ENCODE data around the gene ZBTB12.
A peak's percentile ranks its signal among the peaks of the same experiment; 100 is the strongest.
"Not testable (repeated sequence)": the region's sequence is repeated elsewhere in the genome, so short reads cannot be mapped to it uniquely, and the experiment has no call there.

ZBTB12 gene, protein sequence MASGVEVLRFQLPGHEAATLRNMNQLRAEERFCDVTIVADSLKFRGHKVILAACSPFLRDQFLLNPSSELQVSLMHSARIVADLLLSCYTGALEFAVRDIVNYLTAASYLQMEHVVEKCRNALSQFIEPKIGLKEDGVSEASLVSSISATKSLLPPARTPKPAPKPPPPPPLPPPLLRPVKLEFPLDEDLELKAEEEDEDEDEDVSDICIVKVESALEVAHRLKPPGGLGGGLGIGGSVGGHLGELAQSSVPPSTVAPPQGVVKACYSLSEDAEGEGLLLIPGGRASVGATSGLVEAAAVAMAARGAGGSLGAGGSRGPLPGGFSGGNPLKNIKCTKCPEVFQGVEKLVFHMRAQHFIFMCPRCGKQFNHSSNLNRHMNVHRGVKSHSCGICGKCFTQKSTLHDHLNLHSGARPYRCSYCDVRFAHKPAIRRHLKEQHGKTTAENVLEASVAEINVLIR

GRCh38 chr6:31901953-31902643, at the start of gene ZBTB12:
Gene ZBTB12 (minus strand): TSS chr6:31902086. CDS start chr6:31901305, 781 bp downstream.
- peak; percentile 82 for DNase-seq

- no peak for DNase-seq
Measured at GRCh38 chr6:31949926-31950548, 48.2 kb upstream of the ZBTB12 start.

- DNase-seq = no peak
Measured at GRCh38 chr6:31948753-31949413, 47.0 kb upstream of the ZBTB12 start.

DNA sequence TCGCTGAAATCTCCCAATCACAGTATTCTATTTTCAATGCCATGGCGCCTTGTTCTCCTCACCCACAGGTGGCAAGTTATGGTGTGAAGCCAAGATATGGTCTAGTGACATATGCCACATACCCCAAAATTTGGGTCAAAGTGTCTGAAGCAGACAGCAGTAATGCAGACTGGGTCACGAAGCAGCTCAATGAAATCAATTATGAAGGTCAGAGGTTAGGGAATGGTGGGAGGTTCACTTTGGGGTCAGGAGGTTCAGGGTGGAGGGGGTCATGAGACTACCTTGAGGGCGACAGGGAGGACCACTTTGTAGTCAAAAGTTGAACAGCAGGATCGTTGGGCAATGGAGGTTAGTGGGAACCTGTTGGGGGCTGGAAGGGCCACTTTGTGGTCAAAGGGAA, 46.4 kb upstream of the ZBTB12 start:
- no peak for DNase-seq

DNA sequence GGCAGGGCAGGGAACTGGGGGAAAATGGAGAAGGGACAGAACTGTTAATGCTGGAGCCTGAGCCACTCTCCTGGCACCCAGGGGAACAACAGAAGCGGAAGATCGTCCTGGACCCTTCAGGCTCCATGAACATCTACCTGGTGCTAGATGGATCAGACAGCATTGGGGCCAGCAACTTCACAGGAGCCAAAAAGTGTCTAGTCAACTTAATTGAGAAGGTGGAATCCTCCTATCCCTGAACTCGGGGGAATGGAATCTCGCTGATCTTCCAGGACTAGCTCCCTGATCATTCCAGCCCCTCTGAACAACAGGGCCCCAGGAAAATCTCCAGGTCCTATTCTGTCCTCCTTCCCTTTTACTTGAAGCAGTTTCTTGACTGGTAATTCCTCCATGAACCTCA, 46.0 kb upstream of the ZBTB12 start:
- DNase-seq = no peak

DNA sequence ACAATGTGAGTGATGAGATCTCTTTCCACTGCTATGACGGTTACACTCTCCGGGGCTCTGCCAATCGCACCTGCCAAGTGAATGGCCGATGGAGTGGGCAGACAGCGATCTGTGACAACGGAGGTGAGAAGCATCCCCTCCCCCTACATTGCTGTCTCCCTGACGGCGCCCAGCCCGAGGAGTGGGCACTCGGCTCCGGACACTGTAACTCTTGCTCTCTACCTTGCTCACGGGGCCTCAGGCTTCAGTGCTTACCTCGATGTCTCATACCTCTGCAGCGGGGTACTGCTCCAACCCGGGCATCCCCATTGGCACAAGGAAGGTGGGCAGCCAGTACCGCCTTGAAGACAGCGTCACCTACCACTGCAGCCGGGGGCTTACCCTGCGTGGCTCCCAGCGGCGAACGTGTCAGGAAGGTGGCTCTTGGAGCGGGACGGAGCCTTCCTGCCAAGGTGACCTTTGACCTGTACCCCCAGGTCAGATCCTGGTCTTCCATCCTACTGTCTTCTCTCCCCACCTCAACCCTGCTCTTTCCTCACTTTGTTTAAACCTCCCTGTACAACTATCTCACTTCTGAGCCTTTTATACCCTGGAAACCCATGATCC, 45.3 kb upstream of the ZBTB12 start:
- DNase-seq = no peak

DNA sequence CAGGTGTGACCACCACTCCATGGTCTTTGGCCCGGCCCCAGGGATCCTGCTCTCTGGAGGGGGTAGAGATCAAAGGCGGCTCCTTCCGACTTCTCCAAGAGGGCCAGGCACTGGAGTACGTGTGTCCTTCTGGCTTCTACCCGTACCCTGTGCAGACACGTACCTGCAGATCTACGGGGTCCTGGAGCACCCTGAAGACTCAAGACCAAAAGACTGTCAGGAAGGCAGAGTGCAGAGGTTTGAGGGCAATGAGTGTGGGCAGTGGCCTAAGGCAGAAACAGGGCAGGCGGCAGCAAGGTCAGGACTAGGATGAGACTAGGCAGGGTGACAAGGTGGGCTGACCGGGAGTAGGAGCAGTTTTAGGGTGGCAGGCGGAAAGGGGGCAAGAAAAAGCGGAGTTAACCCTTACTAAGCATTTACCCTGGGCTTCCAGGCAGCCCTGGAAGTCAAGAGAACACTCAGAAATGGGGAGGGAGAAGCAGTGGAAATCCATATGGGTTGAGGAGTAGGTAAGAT, 44.5 kb upstream of the ZBTB12 start:
- DNase-seq = no peak

GRCh38 chr6:31945507-31946369, 43.9 kb upstream of the ZBTB12 start, which contains the start of gene CFB:
Gene CFB (plus strand): TSS chr6:31946095. CDS start chr6:31946222, 127 bp downstream.
- DNase-seq = no peak

GRCh38 chr6:31945154-31945506, 43.2 kb upstream of the ZBTB12 start:
- DNase-seq = no peak

DNA sequence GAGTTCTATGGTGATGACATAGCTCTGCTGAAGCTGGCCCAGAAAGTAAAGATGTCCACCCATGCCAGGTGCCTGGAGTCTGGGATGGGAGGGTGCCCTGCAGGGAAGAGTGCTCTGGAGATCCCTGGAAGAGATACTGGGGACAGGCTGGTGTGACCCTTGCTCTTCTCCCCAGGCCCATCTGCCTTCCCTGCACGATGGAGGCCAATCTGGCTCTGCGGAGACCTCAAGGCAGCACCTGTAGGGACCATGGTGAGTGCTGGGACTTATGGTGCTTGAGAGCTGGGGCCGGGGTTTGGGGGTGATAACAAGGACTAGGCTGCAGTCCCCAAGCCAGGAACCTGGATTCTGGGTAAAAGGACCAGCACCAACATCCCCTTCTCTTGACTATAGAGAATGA, 41.9 kb upstream of the ZBTB12 start:
- DNase-seq = no peak

DNA sequence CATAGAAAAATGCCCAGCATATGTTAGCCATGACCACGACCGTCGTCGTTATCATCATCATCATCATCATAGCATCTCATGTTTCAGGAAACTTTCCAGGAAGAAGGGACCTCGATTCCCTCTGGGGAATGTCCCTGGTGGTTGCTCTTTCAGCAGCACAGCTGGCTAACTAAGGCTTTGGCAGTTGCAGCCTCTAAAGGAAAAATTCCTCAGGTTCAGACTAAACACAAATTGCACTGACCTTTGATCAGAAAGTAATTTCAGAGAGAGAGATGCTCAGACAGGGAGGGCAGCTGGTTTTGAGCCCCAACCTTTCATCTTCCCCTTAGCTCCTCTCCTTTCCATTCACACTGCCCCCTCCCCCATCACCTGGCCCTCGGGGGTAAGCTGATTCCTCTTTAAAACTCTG, 38.4 kb upstream of the ZBTB12 start:
- no peak for DNase-seq

- DNase-seq = no peak
Measured at GRCh38 chr6:31935823-31936222, 33.9 kb upstream of the ZBTB12 start.

DNA sequence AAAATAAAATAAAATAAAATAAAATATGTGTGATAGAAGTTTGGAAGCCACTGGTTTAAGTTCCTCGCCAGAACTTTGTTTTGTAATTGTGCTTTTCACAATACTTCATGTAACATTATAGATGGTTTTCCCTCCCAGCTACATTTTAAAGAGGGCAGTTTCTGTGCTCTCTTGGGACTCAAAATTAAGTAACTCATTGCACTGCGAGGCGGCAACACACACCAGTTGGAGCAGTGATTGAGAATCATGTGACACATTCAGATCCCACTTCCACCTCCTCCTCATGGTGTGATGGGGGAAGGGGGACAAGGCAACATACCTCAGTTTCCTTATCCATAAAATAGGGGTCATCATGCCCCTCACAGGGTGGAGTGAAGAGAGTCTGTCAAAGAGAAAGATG, 33.1 kb upstream of the ZBTB12 start:
- DNase-seq = no peak

- no peak for DNase-seq
Measured at GRCh38 chr6:31933537-31933936, 31.7 kb upstream of the ZBTB12 start.

DNA sequence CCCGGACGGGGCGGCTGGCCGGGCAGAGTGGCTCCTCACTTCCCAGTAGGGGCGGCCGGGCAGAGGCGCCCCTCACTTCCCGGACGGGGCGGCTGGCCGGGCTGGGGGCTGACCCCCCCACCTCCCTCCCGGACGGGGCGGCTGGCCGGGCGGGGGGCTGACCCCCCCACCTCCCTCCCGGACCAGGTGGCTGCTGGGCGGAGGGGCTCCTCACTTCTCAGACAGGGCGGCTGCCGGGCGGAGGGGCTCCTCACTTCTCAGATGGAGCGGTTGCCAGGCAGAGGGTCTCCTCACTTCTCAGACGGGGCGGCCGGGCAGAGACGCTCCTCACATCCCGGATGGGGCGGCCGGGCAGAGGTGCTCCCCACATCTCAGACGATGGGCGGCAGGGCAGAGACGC, 30.3 kb upstream of the ZBTB12 start:
- DNase-seq = not testable (repeated sequence)

GRCh38 chr6:31930962-31931361, 29.1 kb upstream of the ZBTB12 start:
- no peak for DNase-seq

DNA sequence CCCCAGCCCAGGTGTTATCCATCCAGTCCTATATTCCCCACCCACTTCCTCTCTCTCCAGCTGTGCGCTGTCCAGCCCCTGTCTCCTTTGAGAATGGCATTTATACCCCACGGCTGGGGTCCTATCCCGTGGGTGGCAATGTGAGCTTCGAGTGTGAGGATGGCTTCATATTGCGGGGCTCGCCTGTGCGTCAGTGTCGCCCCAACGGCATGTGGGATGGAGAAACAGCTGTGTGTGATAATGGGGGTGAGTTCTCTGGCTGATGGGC, 26.7 kb upstream of the ZBTB12 start:
- no peak for DNase-seq

DNA sequence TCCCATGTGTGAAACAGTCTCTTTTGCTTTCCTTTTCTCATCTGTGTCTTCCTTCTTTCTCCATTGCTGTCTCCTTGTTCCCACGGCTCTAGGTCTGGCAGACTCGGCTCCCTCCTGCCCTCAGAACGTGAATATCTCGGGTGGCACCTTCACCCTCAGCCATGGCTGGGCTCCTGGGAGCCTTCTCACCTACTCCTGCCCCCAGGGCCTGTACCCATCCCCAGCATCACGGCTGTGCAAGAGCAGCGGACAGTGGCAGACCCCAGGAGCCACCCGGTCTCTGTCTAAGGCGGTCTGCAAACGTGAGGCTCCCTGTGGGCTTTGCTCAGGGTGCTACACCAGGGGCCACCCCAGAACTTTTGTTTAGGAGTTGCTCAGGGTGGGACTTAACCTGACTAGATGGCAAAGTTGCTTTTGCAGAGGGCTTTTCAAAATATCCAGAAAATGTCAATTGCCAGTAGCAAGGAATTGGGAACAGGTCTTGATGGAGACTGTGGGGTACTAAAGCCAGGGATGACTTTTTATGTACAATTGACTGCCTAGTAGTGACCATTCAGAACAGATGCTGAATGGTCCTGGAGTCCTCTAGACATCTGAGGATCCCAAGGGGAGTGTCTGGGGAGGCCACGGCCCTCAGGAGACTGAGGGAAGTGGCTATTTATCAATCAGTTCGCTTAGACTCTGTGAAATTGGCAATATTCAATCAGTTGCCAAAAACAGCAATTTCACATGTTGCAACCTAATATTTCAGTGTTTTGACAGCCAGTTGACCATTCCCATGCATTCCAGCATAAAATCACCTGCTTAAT, 26.2 kb upstream of the ZBTB12 start:
- DNase-seq = no peak

DNA sequence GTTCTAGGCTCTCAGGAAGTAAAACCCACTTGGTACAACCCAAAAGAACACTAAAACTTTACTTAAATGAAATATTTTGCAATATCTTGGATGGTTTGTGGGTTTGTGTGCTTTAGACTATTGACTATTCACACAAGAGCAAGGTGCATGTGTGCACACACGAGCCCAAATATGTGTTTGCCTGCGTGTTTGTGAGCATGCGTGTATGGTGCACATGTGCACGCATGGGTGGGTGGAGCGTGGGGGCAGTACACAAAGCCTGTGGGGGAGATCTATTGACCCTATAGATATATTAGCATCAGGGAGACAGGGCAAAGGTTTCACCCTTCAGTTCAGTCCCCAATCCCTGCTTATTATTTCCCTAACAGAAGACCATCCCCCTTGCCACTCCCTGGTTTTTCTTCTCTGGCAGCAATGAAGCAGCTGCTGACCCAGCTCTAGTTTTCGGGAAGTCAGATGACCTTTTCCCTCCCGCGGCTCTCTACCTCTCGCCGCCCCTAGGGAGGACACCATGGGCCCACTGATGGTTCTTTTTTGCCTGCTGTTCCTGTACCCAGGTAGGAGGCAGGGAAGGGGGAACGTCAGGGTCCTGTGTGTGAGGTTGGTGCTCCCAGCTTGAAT, 25.5 kb upstream of the ZBTB12 start, which contains the start of gene C2:
Gene C2, plus strand, starts transcription at position 476 of the 621 bp plus-strand sequence. Its CDS starts 36 bp downstream, at position 512.
- DNase-seq = no peak

GRCh38 chr6:31922942-31923341, 21.1 kb upstream of the ZBTB12 start:
- no peak for DNase-seq
